Neural progenitor cell (in vitro differentiated cells): ENCODE data around the gene RNF212. TPM values are rescaled to one million over a fixed set of nuclear protein-coding genes. Genes with fewer than 3 reads are reported as not detected.

Experiments
- DNase-seq: peaks from one replicate; pipeline ENCODE4 v3.0.0-alpha.2; 2016; ENCODE audit warnings: low spot score
- H2AFZ ChIP-seq: fragments of 200-600 bp; sonication (generic); replicated peaks from 2 replicates; pipeline ENCODE4 v1.6.1; 2016; ENCODE audit warnings: antibody characterized with exemption
- H3F3A ChIP-seq: fragments of 200-600 bp; sonication (generic); 2 replicates; pipeline ENCODE4 v1.6.1; 2016; ENCODE audit warnings: antibody characterized with exemption, low read depth
- H3K27ac ChIP-seq: fragments of 200-600 bp; sonication (generic); 2 replicates; pipeline ENCODE4 v1.5.1; 2016; ENCODE audit warnings: mild to moderate bottlenecking
- H3K27me3 ChIP-seq: fragments of 200-600 bp; sonication (generic); 2 replicates; pipeline ENCODE4 v1.6.1; 2016; ENCODE audit warnings: mild to moderate bottlenecking, moderate library complexity
- H3K36me3 ChIP-seq: fragments of 200-600 bp; sonication (generic); 2 replicates; pipeline ENCODE4 v1.5.1; 2016
- H3K4me1 ChIP-seq: fragments of 200-600 bp; sonication (generic); 2 replicates; pipeline ENCODE4 v1.6.1; 2016; ENCODE audit warnings: mixed run types
- H3K4me2 ChIP-seq: fragments of 200-600 bp; sonication (generic); 2 replicates; pipeline ENCODE4 v1.6.1; 2016
- H3K4me3 ChIP-seq: fragments of 200-600 bp; sonication (generic); 2 replicates; pipeline ENCODE4 v1.5.1; 2016
- H3K79me2 ChIP-seq: fragments of 200-600 bp; sonication (generic); 2 replicates; pipeline ENCODE4 v1.6.1; 2016; ENCODE audit warnings: low read depth
- H3K9ac ChIP-seq: fragments of 200-600 bp; sonication (generic); 2 replicates; pipeline ENCODE4 v1.6.1; 2016
- H3K9me3 ChIP-seq: fragments of 200-600 bp; sonication (generic); 2 replicates; pipeline ENCODE4 v1.5.1; 2016; ENCODE audit warnings: low read depth
- H4K20me1 ChIP-seq: fragments of 200-600 bp; sonication (generic); 2 replicates; pipeline ENCODE4 v1.6.1; 2016; ENCODE audit warnings: low read depth
- H3K27ac Mint-ChIP-seq: 3 replicates; pipeline ENCODE4 v1.8.0; 2021; ENCODE audit warnings: mixed read lengths
- H3K27me3 Mint-ChIP-seq: 2 replicates; pipeline ENCODE4 v1.8.0; 2022; ENCODE audit warnings: low read depth, mild to moderate bottlenecking, inconsistent platforms, moderate library complexity, mixed read lengths; ENCODE audit not compliant: insufficient read depth
- H3K36me3 Mint-ChIP-seq: 3 replicates; pipeline ENCODE4 v1.8.0; 2021; ENCODE audit warnings: mixed read lengths
- H3K4me1 Mint-ChIP-seq: 3 replicates; pipeline ENCODE4 v1.8.0; 2021; ENCODE audit warnings: mixed read lengths
- H3K4me3 Mint-ChIP-seq: 3 replicates; pipeline ENCODE4 v1.8.0; 2021; ENCODE audit warnings: mild to moderate bottlenecking, moderate library complexity, mixed read lengths
- H3K9me3 Mint-ChIP-seq: 3 replicates; pipeline ENCODE4 v1.8.0; 2020; ENCODE audit warnings: mixed read lengths
- CTCF ChIP-seq: fragments of 200-600 bp; sonication (generic); IDR thresholded peaks from 2 replicates; pipeline ENCODE4 v1.5.1; 2017; ENCODE audit warnings: antibody characterized with exemption, mild to moderate bottlenecking
- EZH2 ChIP-seq: fragments of 200-600 bp; sonication (generic); IDR thresholded peaks from 2 replicates; pipeline ENCODE4 v1.6.1; 2017; ENCODE audit warnings: antibody characterized with exemption, mild to moderate bottlenecking, moderate library complexity
- EZH2phosphoT487 ChIP-seq: fragments of 200-600 bp; sonication (generic); IDR thresholded peaks from 2 replicates; pipeline ENCODE4 v1.6.1; 2017; ENCODE audit warnings: antibody characterized with exemption
- total RNA-seq: library from RNA; depleted of rRNA; stranded (reverse); fragments of >200 nt; gene quantifications from 2 replicates; pipeline ENCODE4 v1.2.3, GENCODE V29; 2015; ENCODE audit warnings: low replicate concordance

The RNF212 gene
- total RNA-seq, 1 donor from 2014 or later = 3.4 TPM

DNA sequence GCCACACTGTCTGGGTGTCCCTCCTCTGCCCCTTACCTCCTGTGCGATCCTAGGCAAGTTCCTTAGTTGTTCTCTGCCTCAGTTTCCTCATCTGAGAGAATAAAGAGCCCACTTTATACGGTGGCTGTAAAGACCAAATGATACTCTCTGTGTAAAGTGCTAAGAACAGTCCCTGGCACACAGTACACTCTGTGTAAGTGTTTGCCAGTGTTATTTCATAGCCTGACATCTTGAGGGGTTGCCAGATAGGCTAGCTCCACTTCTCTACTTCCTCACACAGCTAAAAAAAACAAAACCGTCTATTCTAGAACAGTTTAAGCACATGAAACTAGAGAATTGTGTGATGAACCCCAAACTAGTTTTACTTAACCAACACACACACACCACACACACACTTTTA is 42.0 kb upstream of the RNF212 start:
- Histone ChIP-seq H2AFZ (no peak overlapping the region), H3K4me3 (no peak overlapping the region), H4K20me1 (no peaks in the 10 kb centered on the region), H3K9me3 (no peaks in the 10 kb centered on the region), H3K4me2 (no peak overlapping the region), H3K27ac (no peak overlapping the region), H3K79me2 (no peaks in the 10 kb centered on the region), H3F3A (no peaks in the 10 kb centered on the region), H3K27me3 (peaks cover 77% of the 10 kb centered on the region), H3K9ac (no peak overlapping the region), H3K36me3 (no peaks in the 10 kb centered on the region), H3K4me1 (no peaks in the 10 kb centered on the region)
- Mint-ChIP-seq H3K4me3 (no peak overlapping the region), H3K27me3 (peaks cover 10% of the 10 kb centered on the region), H3K27ac (no peak overlapping the region), H3K9me3 (peaks cover 10% of the 10 kb centered on the region), H3K4me1 (no peaks in the 10 kb centered on the region), H3K36me3 (no peaks in the 10 kb centered on the region)
- no peak for DNase-seq
- TF ChIP-seq CTCF (no peak), EZH2 (no peak), EZH2phosphoT487 (no peak)

GRCh38 chr4:1154523-1155182 is 41.3 kb upstream of the RNF212 start:
- Histone ChIP-seq H3K27ac (no peak overlapping the region), H3K4me3 (no peak overlapping the region), H2AFZ (no peak overlapping the region), H3F3A (no peaks in the 10 kb centered on the region), H3K36me3 (no peaks in the 10 kb centered on the region), H4K20me1 (no peaks in the 10 kb centered on the region), H3K4me1 (no peaks in the 10 kb centered on the region), H3K27me3 (peaks cover 70% of the 10 kb centered on the region), H3K79me2 (no peaks in the 10 kb centered on the region), H3K9me3 (no peaks in the 10 kb centered on the region), H3K9ac (no peak overlapping the region), H3K4me2 (no peak overlapping the region)
- Mint-ChIP-seq H3K4me1 (no peaks in the 10 kb centered on the region), H3K4me3 (no peak overlapping the region), H3K36me3 (no peaks in the 10 kb centered on the region), H3K27me3 (peaks cover 10% of the 10 kb centered on the region), H3K27ac (no peak overlapping the region), H3K9me3 (peaks cover 10% of the 10 kb centered on the region)
- TF ChIP-seq EZH2 (no peak), CTCF (no peak), EZH2phosphoT487 (no peak)
- DNase-seq = no peak

DNA sequence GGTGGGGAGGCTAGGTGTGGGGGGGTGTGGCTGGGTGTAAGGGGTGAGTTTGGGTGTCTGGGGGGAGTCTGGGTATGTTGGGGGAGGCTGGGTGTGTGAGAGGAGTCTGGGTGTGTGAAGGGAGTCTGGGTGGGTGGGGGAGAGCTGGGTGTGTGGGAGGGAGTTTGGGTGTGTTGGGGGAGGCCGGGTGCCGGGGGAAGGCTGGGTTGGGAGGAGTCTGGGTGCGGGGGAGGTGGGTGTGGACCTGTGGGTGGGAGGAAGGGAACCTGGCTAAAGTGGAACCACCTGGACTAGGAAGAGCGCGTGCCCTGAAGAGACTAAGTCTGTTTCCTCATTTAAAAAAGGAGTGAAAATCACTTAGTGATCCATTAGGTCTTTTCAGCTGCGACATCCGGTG is 40.8 kb upstream of the RNF212 start:
- peaks cover 10% of the 10 kb centered on the region for H3K27me3 Mint-ChIP-seq
- H3K27ac Mint-ChIP-seq = no peak overlapping the region
- no peaks in the 10 kb centered on the region for H3K4me1 Mint-ChIP-seq
- no peaks in the 10 kb centered on the region for H4K20me1 ChIP-seq
- H3K4me3 Mint-ChIP-seq = no peak overlapping the region
- TF ChIP-seq EZH2 (no peak), EZH2phosphoT487 (no peak), CTCF (no peak)
- no peaks in the 10 kb centered on the region for H3K36me3 Mint-ChIP-seq
- H3K9ac ChIP-seq = no peak overlapping the region
- peaks cover 10% of the 10 kb centered on the region for H3K9me3 Mint-ChIP-seq
- no peak for DNase-seq
- H3K27ac ChIP-seq = no peak overlapping the region
- H3K79me2 ChIP-seq = no peaks in the 10 kb centered on the region
- no peak overlapping the region for H3K4me3 ChIP-seq
- no peak overlapping the region for H3K4me2 ChIP-seq
- H3K9me3 ChIP-seq = no peaks in the 10 kb centered on the region
- H3F3A ChIP-seq = no peaks in the 10 kb centered on the region
- no peaks in the 10 kb centered on the region for H3K36me3 ChIP-seq
- no peaks in the 10 kb centered on the region for H3K4me1 ChIP-seq
- no peak overlapping the region for H2AFZ ChIP-seq
- H3K27me3 ChIP-seq = peaks cover 66% of the 10 kb centered on the region
